ENCODE data around the gene KIR3DL1.
"Not testable (repeated sequence)": the region's sequence is repeated elsewhere in the genome, so short reads cannot be mapped to it uniquely, and the experiment has no call there.

- not testable (repeated sequence) for TF ChIP-seq CTCF (IDR thresholded peaks at IDR 0.05); REST (IDR thresholded peaks at IDR 0.05; ENCODE audit: insufficient read depth in 1 of 2, low read depth in 2 of 2, low read length in 1 of 2); TCF7L2 (IDR thresholded peaks at IDR 0.05; ENCODE audit: low read depth, low read length); POLR2AphosphoS5 (IDR thresholded peaks at IDR 0.05; ENCODE audit: low read depth, low read length); SIN3A (IDR thresholded peaks at IDR 0.05; ENCODE audit: borderline replicate concordance, insufficient read depth, low read depth, low read length)
Observed at GRCh38 chr19:54832496-54832895, 16.2 kb downstream of the KIR3DL1 start, which contains the start of gene KIR2DS4.
